ENCODE data around the gene GATA5.

GRCh38 chr20:62428002-62428372 is 47.8 kb downstream of the GATA5 start:
- no peak for TF ChIP-seq POLR2AphosphoS5 (IDR thresholded peaks at IDR 0.05; ENCODE audit: low read depth, low read length)
- no peak for TF ChIP-seq POLR2A (IDR thresholded peaks at IDR 0.05; ENCODE audit: low read depth, low read length)
- TF ChIP-seq TAF1 (IDR thresholded peaks at IDR 0.05; ENCODE audit: borderline replicate concordance, low read depth, low read length): no peak

All from GM12892 (cell line).